Stimulated activated CD4-positive, alpha-beta T cell treated with anti-CD3 and anti-CD28 coated beads, Interleukin-12 subunit alpha, Interleukin-12 subunit beta, amount 100 ng/mL, for 4 hours (primary cell): ENCODE data around the gene GGA1.
A peak's percentile ranks its signal among the peaks of the same experiment; 100 is the strongest.
"Not testable (repeated sequence)": the region's sequence is repeated elsewhere in the genome, so short reads cannot be mapped to it uniquely, and the experiment has no call there.

Source experiments
- DNase-seq: peaks from one replicate; pipeline ENCODE4 v3.0.0-alpha.2; 2020

Gene GGA1

GRCh38 chr22:37656583-37656982 lies 47.9 kb downstream of the GGA1 start:
- DNase-seq: not testable (repeated sequence)

GRCh38 chr22:37657590-37658132 lies 49.0 kb downstream of the GGA1 start:
- no peak for DNase-seq

GRCh38 chr22:37658133-37659065 lies 49.8 kb downstream of the GGA1 start, which contains the start of gene PDXP:
Gene PDXP, plus strand, starts transcription at chr22:37658723. Its CDS starts 60 bp downstream, at chr22:37658783.
- DNase-seq: peak; percentile 99

- peak; percentile 33 for DNase-seq
Observed at GRCh38 chr22:37659066-37659896, 50.6 kb downstream of the GGA1 start.

- DNase-seq: no peak
Observed at GRCh38 chr22:37659897-37660708, 51.5 kb downstream of the GGA1 start.

GRCh38 chr22:37660709-37661045 lies 52.0 kb downstream of the GGA1 start:
- DNase-seq: no peak

GRCh38 chr22:37661160-37661924 lies 52.7 kb downstream of the GGA1 start:
- no peak for DNase-seq

- DNase-seq: no peak
Observed at GRCh38 chr22:37662039-37662438, 53.4 kb downstream of the GGA1 start.

- no peak for DNase-seq
Observed at GRCh38 chr22:37663521-37664140, 55.0 kb downstream of the GGA1 start.

GRCh38 chr22:37664249-37665101 lies 55.8 kb downstream of the GGA1 start:
- no peak for DNase-seq

GRCh38 chr22:37665487-37665886 lies 56.9 kb downstream of the GGA1 start:
- DNase-seq: no peak

GRCh38 chr22:37669586-37669985 lies 61.0 kb downstream of the GGA1 start:
- no peak for DNase-seq

GRCh38 chr22:37672206-37672919 lies 63.7 kb downstream of the GGA1 start:
- DNase-seq: no peak

GRCh38 chr22:37672920-37673455 lies 64.4 kb downstream of the GGA1 start:
- DNase-seq: no peak

- no peak for DNase-seq
Observed at GRCh38 chr22:37674248-37674647, 65.6 kb downstream of the GGA1 start.

GRCh38 chr22:37674951-37675929 lies 66.6 kb downstream of the GGA1 start, which contains the start of gene LGALS1:
Gene LGALS1, plus strand, starts transcription at chr22:37675636. Its CDS starts 67 bp downstream, at chr22:37675703.
- DNase-seq: peak; percentile 44

- DNase-seq: peak; percentile 10
Observed at GRCh38 chr22:37675930-37676735, 67.5 kb downstream of the GGA1 start.
